ENCODE results near the gene HM13. TPM values are rescaled to one million over a fixed set of nuclear protein-coding genes. Genes with fewer than 3 reads are reported as not detected.

HM13 gene
- total and polyA plus RNA-seq, 2 of the 13 experiments (the other 11 are each of a cell fraction or from before 2014, with no cell fraction given) = 118 to 243 TPM

DNA sequence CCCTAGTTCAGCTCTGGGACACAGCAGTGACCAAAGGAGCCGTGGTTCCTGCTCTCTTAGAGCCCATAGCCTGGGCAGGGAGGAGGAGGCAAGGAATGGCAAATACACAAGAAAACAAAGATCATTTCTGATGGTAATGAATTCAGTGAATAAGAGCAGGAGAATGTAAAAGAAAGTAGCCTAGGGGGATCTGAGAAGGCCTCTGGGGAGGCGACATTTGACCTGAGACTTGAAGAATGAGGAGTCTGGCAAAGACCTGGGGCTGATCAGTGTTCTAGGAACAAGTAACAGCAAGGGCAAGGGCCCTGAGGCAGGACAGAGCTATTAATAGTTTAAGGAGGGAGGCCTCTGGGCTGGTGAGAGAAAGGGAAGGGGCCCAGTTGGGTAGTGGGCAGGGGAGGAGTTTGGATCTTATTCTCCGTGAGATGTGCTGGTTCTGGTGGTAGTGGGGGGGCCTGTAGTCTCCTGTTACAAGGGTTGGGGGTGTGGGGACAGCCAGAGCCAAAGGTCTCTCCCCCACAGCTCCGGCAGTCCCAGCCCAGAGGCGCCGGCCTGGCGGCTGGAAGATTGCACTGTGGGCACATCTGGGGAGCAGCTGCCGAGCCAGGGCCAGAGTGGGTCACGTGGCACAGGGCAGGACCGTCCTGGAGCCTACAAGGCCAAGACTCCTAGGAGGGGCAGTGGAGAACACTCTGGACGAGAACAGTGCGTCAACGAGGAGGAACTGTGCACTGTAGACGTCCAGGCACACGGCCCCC, 81.6 kb downstream of the HM13 start (continued):
- TF ChIP-seq ZNF275 (CRISPR knock-in tag; IDR thresholded peaks at IDR 0.05; ENCODE audit: borderline replicate concordance) (0 out of 2 replicates have a peak, but pooled peaks have one; percentile 45), IRF1 (CRISPR knock-in tag; IDR thresholded peaks at IDR 0.05; ENCODE audit: low read depth) (no peak), ZKSCAN8 (CRISPR knock-in tag; IDR thresholded peaks at IDR 0.05; ENCODE audit: borderline replicate concordance) (peak; percentile 76; the same call in 1 of the 2 replicates), ZNF33A (CRISPR knock-in tag; IDR thresholded peaks at IDR 0.05; ENCODE audit: borderline replicate concordance) (no peak), RXRA (CRISPR knock-in tag; IDR thresholded peaks at IDR 0.05) (peak; percentile 69), NFYB (CRISPR knock-in tag; IDR thresholded peaks at IDR 0.05) (no peak), PCBP2 (optimal IDR thresholded peaks at IDR 0.05; ENCODE audit: low read depth, low read length, poor library complexity, severe bottlenecking) (no peak), ZFP36L2 (CRISPR knock-in tag; IDR thresholded peaks at IDR 0.05) (no peak), TAF15 (IDR thresholded peaks at IDR 0.05; ENCODE audit: low read depth, low read length, poor library complexity, severe bottlenecking) (peak; percentile 39), ZNF3 (CRISPR knock-in tag; IDR thresholded peaks at IDR 0.05) (no peak), ZBTB2 (CRISPR knock-in tag; IDR thresholded peaks at IDR 0.05; ENCODE audit: low read depth) (no peak), ZMYM4 (CRISPR knock-in tag; IDR thresholded peaks at IDR 0.05) (no peak; the same call in 1 of the 2 replicates), GPBP1L1 (CRISPR knock-in tag; IDR thresholded peaks at IDR 0.05) (no peak), HNRNPUL1 (IDR thresholded peaks at IDR 0.05; ENCODE audit: low read depth, low read length) (no peak), IKZF5 (CRISPR knock-in tag; IDR thresholded peaks at IDR 0.05) (peak; percentile 40; the same call in 1 of the 2 replicates), NAIF1 (CRISPR knock-in tag; IDR thresholded peaks at IDR 0.05; ENCODE audit: borderline replicate concordance) (no peak; the same call in 1 of the 2 replicates), ZNF569 (CRISPR knock-in tag; IDR thresholded peaks at IDR 0.05; ENCODE audit: borderline replicate concordance) (no peak)
- TF ChIP-seq, protein P1, sequence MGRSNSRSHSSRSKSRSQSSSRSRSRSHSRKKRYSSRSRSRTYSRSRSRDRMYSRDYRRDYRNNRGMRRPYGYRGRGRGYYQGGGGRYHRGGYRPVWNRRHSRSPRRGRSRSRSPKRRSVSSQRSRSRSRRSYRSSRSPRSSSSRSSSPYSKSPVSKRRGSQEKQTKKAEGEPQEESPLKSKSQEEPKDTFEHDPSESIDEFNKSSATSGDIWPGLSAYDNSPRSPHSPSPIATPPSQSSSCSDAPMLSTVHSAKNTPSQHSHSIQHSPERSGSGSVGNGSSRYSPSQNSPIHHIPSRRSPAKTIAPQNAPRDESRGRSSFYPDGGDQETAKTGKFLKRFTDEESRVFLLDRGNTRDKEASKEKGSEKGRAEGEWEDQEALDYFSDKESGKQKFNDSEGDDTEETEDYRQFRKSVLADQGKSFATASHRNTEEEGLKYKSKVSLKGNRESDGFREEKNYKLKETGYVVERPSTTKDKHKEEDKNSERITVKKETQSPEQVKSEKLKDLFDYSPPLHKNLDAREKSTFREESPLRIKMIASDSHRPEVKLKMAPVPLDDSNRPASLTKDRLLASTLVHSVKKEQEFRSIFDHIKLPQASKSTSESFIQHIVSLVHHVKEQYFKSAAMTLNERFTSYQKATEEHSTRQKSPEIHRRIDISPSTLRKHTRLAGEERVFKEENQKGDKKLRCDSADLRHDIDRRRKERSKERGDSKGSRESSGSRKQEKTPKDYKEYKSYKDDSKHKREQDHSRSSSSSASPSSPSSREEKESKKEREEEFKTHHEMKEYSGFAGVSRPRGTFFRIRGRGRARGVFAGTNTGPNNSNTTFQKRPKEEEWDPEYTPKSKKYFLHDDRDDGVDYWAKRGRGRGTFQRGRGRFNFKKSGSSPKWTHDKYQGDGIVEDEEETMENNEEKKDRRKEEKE (IDR thresholded peaks at IDR 0.05) = no peak

All from HepG2 (cell line).